SH-SY5Y (cell line): ENCODE data around the gene PCSK4.

Source experiments
- GATA2 ChIP-seq: IDR thresholded peaks from 2 replicates; pipeline ENCODE4 v1.6.1; 2011; ENCODE audit warnings: mild to moderate bottlenecking, low read depth, low read length
- GATA3 ChIP-seq: IDR thresholded peaks from 2 replicates; pipeline ENCODE4 v1.6.1; 2011; ENCODE audit warnings: low read depth, mild to moderate bottlenecking, low read length, moderate library complexity

GRCh38 chr19:1469255-1470054, 20.7 kb downstream of the PCSK4 start:
- TF ChIP-seq GATA2 (no peak), GATA3 (no peak)
